CD4-positive, alpha-beta T cell treated with Interleukin-2 at 100 ng/mL for 4 hours (primary cell): Measurements from ENCODE around the gene BACH2.
"Not testable (repeated sequence)": the region's sequence is repeated elsewhere in the genome, so short reads cannot be mapped to it uniquely, and the experiment has no call there.

Source experiments
- DNase-seq: peaks from one replicate; pipeline ENCODE4 v3.0.0-alpha.2; 2020; ENCODE audit warnings: low spot score

Gene BACH2

DNA sequence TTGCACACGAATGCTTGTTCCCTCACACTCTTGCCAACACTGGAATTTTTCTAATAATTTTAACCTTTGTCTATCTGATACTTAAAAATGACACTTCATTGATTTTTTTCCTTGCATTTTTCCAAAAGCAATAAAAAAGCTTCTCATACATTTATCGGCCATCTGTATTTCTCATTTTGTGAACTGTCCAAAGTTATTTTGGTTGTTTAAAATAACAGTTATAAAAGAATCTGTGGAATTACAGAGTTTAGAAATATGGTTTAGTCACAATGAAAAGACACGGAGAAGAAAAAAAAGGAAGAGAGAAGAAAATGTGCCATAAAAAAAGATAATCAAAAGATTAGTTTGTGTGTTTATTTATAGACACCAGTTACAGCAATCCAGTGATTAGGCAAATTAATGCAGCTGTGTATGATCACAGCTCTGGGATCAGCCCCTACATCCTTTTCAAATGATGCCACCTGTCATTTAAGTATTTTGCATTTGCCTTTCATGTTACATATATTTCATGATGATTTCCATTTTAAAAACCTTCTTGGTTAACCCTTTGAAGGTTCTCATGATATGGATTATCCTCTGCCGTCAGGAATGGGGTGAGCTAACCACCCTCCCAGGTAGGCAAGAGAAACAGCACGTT lies 171.7 kb downstream of the BACH2 start:
- DNase-seq = no peak

DNA sequence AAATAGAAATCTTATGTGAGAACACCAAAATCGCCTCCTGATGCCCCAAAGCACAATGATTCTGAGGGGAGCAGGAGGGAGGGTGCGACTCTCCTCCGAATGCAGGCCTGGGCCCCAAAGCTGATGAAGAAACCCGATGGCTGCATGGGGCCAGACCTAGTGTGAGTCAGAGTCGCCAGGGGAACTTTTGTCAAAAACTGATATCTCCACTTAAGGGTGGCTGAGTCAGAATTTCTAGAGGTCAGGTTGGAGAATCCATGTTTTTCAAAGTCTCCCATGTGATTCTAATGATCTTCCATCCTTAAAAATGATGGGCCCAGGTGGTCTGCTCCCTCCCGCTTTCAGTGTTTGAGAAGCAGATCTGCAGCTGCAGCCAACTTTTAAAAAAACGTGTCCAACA lies 172.8 kb downstream of the BACH2 start:
- no peak for DNase-seq

DNA sequence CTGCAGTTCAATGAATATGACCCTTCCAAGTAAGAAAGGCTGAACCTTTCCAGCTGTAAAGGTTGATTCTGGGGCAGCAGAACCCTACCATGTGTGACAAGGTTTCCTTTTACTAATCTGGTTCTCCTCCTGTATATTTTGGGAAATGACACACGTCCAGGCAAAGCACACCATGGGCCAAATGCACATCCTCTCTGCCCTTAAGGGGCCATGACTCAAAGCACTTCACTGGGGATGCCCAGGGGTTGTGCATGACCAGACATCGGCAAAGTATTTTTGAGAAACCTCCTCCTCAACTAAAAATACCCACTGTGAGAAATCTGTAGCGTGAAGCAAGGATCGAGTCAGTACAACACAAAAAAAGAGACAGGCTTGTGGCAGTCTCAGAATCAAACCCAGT lies 174.7 kb downstream of the BACH2 start:
- DNase-seq = no peak

DNA sequence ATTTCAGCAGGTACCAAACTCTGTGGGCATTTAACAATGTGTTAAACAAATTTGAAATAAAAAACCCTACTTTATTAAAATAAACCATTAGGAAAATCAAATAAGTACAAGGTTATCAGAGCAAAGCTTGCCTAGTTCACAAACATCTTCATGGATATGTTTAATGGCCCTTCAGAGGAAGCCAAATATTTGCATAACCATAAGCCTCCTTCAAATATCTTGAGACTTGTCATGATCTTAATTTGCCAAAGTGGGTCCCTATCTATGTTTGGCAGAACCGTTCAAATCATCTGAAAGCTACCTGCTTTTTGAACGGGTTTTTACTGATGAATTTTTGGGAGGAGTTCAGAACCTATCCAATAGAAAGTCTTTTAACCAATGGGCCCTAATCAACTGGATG lies 176.3 kb downstream of the BACH2 start:
- DNase-seq = no peak

DNA sequence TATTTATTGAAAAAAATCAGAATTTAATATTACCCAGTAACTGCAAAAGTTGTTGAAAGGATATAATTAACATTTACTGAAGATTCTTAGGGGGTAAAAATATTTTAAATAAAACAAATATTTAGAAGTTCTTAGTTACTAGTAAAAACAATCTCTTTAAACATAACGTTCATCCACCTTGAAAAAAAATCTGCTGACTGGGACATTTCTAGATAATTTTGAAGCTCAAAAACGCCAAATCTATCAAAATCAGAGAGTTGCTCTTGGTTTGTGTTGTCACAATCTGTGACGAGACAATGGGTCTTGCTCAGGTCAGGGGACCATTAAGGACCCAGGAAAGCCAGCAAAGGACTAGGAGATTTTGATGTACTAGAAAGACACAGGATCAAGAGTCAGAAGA lies 177.0 kb downstream of the BACH2 start:
- DNase-seq = no peak

DNA sequence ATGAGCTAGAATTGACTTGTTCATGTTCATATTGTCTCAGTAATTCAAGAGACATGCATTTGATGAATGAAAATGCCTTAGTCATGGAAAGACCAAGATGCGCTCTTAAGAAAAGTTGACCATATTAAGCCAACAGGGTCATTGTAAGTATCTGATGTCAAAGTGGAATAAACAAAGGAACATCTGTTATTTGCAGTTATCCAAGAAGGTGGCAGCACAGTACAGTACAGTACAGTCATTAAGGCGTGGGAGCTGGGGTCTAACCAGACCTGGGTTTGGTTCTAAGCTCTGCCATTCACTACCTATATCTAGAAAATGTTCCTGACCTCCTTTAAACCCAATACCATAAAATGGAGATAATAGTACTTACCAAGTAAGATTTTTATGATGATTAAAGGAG lies 178.1 kb downstream of the BACH2 start:
- no peak for DNase-seq

DNA sequence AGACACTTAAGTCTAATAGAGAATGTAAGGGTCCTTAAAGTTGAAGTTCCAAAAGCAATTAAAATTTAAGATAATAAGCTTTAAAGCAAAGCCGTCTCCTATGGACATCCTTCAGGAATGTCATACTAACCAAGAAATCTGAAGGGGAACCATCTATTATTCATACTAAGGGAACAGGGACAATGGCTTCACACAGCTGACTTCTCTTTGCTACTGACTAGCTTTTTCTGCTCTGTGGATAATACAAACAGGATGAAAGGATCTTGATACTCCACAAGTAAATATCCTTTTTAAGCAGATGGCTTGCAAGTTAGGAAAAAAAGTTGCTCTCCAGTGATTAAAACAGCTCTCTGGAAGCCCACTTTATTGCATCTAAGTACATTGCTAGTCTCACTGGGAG lies 178.6 kb downstream of the BACH2 start:
- DNase-seq = no peak

DNA sequence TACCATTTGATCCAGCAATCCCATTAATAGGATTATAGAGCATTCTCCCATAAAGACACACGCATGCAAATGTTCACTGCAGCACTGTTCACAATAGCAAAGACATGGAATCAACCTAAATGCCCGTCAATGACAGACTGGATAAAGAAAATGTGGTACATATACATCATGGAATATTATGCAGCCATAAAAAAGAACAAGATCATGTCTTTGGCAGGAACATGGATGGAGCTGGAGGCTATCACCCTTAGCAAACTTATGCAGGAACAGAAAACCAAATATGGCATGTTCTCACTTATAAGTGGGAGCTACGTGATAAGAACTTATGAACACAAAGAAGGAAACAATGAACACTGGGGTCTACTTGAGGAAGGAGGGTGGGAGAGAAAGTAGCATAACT lies 180.5 kb downstream of the BACH2 start:
- not testable (repeated sequence) for DNase-seq

DNA sequence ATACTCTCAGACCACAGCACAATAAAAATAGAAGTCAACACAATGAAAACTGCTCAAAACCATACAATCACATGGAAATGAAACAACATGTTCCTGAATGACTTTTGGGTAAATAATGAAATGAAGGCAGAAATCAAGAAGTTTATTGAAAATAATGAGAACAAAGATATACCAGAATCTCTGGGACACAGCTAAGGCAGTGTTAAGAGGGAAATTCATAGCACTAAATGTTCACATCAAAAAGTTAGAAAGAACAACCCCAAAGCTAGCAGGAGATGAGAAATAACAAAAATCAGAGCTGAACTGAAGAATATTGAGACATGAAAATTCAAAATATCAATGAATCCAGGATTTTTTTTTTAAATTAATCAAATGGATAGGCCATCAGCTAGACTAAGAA lies 183.3 kb downstream of the BACH2 start:
- no peak for DNase-seq

DNA sequence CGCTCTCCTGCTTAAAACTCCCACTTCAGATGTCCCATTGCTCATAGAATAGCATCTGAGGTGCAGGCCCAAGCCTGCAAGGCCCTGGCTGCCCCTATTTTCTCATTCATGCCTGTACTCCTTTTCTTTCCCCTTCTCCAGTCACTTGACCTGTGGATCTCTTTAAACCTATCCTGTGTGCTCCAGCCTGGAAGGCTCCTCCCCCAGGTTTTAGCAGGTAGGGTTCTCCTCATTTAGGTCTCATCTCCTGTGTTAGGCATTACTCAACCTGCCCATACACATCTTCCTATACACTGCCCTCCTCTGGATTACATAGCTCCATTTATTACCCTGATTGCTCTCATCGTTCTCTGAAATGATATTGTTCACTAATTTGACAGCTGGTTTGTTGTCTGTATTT lies 185.3 kb downstream of the BACH2 start:
- no peak for DNase-seq

DNA sequence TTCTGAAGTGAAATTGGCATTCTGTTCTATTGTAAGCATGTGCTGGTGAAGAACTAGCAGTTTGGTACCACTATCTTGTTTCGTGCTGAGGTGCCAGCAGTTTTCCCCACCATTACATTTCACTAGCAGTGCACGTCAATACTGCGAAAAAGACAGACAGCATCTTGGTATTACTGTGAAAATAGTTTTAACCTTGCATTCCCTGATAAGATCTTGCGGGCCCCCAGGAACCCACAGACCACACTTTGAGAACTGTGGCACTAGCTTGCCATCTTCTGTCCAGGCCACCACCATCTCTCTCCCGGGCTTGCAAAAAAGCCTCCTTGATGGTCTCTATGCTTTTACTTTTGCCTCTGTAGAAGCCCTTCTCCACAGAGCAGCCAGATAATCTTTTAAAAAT lies 185.7 kb downstream of the BACH2 start:
- peak; percentile 77 for DNase-seq

DNA sequence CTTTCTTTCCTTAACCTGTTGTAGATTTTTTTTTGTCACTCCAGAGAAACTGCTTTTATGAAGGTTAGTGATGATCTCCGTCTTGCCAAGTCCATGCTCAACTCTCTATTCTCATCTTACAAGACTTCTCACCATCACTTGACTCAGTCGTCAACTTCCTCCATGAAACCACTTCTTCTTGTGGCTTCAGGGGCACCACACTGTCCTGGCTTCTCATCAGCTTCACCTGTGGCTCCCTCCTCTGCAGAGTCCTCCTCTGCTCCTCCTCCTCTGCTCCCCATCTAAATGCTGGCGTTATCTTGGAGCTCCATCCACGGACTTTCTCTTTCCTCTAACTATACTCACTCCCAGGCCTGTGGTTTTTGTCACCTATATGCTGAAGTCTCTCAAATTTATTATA lies 187.5 kb downstream of the BACH2 start:
- peak; percentile 21 for DNase-seq

DNA sequence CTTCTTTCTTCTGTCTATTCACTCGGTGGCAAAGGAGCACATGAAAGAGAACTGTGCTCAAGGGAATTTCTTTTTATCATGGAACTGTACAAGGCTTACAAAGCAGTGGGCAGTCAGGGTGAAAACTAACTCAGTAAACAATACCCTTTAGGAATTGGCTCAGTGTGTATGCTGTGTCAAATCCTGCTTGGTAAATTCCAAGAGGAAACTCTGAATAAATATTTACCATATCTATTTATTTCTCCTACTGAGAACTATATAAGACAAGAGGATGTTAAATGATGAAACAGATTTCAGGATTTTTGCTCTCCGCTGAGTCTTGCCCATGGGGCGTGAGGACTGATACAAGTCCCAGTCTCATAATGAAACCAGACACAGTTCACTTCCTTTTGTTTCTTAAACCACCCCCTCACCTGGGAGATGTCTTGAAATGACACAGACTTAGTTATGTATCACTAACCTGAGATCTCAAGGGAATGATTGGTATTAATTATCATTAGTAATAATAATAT lies 188.8 kb downstream of the BACH2 start:
- peak; percentile 20 for DNase-seq

DNA sequence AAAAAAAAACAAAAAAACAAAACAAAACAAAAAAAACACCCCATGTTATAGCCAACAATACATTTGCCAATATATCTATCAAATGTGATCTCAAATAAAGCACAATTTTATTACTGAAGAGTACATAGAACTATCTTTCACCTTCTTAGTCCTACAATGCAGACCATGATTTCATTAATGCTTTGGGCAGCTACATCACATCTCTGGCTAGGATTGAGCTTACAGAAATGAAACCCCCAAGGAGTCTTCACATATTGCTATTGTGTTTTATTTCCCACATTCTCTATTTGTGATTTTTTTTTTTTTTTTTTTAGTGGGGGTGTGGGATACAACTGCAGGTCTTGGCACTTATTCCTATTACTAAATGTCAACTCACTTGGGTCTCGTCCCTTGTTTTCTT lies 189.3 kb downstream of the BACH2 start:
- no peak for DNase-seq

DNA sequence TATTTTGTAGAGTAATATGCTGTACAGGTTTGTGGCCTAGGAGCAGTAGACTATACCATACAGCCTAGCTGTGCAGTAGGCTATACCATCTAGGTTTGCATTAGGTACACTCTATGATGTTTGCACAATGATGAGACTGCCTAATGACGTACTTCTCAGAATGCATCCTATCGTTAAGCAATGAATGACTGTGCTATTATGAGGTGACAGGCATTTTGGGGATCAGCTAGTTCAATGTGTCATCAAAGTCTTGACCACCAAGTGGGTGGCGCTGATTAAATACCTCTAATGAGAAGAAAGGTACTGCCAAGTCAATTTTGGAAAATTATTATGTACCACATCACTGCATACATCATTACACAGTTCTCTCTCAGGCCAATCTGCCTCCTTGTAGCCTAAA lies 190.2 kb downstream of the BACH2 start:
- DNase-seq = no peak

DNA sequence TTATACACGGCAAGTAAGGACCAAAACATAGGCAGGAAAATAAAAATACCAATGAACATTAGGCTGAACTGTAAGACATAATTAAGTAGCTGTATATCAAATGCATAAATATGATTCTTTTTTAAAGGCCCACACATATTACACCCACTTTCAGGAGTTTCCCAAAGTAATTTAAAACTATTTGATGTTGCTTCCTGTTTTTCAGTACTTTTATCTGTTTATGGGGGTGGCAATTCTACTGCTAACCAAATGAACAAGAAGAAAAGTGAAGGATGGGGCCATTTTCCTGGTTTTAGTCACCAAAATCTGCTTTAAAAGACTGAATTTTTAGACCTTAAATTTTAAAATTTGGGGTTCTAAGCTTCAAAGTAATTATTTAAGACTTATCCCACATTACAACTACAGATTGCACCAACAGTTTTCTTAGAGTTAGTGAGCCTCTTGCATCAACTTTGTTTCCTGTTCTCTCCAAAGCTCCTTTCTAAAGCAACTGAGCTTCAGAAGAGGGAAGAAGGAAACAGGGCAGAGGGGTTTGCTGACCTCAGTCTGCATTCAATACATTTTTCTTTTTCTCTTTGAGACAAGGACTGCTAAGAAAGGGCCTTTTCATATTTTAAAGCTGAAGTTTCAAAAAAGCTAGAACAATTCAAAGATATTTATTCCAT lies 191.0 kb downstream of the BACH2 start:
- DNase-seq = no peak

DNA sequence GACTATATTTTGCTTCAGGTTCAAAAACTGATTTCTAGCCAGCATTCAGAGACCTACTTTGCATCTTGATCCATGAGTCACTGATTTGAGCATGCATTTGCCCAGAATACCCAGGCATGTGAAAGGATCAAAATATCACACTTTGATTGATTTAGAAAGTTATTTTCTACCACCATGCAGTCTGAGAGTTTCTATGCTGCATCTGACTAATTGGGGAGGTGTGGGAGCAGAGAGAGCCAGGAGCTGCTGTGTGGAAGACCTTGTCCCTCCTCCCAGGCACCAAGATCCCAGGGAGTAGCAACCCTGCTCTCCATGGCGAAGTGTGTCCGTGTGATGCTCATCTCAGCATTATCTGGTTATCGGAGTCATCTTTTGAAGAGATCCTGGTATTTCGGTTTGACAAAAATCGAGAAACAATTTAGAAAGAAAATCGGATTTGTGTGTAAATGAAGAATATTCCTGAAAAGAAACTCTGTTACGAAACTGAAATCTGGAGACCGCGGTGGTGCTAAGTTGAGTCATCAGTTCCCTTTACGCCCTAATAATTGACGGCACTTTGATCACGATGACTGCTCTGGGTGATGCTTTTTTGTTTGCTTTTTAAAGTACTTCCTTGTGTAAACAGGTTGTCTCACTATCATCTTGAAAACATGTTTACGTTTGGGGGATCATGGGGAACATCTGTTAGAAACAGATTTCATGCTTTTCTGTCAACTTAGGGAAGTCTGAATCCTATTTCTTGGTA lies 193.4 kb downstream of the BACH2 start:
- DNase-seq = peak; percentile 67

DNA sequence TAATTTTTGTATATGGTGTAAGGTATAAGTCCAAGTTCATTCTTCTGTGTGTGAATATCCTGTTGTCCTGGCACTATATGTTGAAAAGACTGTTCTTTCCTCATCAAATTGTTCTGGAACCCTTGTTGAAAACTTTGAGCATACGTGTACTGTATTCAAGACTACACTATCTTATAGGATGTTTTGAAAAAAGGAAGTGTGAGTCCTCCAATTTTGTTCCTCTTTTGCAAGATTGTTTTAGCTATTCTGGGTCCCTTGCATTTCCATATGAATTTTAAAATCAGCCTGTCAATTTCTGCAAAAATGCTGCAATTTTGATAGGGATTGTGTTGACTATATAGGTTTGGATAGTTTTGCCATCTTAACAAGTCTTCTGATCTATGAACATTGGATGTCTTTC lies 195.2 kb downstream of the BACH2 start:
- DNase-seq = no peak

DNA sequence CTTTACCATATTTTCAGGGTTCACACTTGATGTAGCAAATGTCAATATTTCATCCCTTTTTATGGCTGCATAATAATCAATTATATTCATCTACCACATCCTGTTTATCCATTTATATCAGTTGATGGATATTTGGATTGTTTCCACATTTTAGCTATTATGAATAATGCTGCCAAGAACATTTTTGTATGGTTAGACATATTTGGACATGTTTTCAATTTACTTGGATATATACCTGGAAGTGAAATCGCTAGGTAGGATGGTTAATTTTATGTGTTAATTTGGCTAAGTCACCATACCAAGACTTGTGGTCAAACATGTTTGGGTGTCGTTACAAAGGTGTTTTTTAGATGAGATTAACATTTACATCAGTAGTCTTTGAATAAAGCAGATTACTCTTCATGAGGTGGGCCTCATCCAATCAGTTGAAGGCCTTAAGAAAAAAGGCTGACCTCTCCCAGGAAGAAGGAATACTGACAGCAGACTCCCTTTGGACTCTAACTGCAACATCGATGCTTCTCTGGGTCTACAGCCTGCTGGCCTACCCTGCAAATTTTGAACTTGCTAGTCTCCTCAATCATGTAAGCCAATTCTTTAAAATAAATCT lies 196.5 kb downstream of the BACH2 start:
- DNase-seq = no peak

DNA sequence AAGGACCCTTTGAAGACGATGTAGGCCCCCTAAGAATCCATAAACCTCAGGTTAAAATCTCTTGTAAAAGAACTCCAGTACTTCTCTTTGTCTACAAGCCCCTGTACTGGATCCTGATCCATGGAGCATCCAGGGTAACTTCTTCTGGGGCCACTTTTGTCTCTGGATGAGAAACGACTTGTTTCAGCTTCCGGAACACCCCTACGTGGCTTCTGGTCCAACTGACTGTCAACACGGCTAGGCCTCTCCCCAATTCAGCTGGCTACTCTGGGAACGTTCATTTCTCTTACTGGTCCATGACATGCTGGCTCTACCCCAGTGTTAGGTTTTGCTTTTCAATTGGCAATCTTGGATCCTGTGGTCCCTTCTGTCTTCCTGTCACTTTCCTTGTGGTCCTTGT lies 198.0 kb downstream of the BACH2 start:
- no peak for DNase-seq

DNA sequence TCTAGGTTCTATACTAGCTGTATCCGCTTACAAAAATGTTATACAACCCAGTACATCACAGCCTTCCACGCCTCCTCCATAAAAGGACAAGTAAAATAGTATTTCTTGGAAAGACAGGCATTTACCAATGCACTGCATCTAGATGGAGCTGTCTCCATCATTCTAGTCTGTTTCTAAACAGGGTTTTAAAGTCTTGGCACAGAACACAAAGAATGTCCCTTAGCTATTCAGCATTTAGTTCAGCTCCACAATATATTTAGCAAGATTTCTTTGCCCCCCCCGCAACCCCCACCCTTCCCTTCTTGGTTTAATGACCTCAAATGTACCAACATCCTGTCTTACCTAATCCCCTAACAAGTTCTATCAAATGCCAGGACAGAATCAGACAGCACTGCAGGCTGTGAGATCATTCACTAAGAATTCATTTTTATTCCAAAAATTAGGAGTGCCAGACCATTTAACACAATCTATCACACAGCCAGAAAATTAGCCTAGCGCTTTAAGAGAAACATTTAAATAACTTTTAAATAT lies 198.6 kb downstream of the BACH2 start:
- DNase-seq = no peak

DNA sequence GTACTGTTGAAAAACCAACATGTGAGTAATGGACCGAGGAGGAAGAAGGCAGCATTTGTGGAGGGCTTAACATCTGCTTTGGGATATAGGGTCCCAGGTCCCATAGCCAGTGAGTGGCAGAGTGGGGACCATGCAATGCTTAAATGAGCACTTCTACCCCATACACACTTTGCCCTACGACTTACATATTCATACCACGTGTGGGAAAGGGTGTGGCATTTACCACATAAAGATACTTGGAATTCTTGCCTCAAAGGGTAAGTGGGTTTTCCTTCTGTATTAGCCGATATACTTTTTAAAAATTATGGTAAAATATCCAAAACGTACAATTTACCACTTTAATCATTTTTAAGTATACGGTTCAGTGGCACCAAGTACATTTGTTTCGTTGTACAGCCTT lies 199.3 kb downstream of the BACH2 start:
- DNase-seq = no peak

DNA sequence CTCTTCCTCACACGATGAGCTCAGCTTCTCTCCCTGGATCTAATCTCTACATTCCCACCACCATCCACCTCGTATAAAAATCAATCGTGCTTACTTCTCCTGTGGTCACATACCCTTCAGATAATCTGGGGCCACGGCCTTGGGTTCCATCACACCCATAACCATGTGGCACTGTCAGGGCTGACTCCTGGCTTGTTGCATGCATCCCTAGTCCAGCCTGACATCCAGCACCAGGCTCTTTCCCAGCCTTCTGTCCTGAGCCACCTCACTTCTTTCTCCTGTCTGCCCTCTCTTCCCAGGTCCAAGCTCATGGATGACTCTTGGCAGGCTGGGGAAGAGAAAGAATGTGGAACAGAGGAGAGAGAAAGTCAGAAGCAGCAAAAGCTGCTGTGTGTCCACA lies 199.8 kb downstream of the BACH2 start:
- no peak for DNase-seq
